ENCODE data around the gene PRPS1L1.

DNA sequence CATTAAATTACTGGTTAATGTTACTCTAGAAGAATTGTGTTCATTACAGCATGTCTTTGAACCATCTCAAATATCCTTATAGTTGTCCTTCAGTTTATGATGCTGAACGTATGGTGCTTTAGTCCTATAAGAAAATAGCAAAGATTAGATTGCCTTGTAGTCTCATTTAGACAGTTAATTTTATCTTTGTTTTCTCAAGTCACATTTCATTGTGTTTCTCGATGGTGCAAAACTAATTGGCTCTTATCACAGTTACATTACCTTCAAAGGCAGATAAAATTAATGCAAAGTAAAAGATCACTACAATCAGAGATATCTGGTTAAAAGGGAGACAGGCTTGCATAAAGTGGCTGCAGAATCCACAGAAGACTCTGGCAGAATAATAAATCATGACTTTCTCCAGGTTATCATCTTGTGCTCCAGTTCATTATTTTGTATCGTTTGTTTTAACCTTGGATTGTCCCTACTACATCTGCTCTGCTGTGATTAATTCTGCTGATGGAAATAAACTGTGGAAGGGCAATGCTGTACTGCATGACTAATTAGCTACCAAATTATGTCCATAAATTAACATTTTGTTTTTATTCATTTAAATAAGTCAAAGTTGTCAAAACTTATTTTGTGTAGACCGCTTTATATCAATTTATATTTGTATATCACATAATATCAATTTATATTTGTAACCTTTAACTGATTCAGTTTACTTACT is 24.2 kb downstream of the PRPS1L1 start:
- TF ChIP-seq EZH2 (IDR thresholded peaks at IDR 0.05; ENCODE audit: insufficient read depth, poor library complexity, severe bottlenecking) (no peak), EZH2phosphoT487 (IDR thresholded peaks at IDR 0.05; ENCODE audit: insufficient read depth, low read depth) (no peak)

Data from GM23248 (cell line).